ENCODE data around the gene MACF1.
"Not testable (repeated sequence)": the region's sequence is repeated elsewhere in the genome, so short reads cannot be mapped to it uniquely, and the experiment has no call there.

The MACF1 gene

DNA sequence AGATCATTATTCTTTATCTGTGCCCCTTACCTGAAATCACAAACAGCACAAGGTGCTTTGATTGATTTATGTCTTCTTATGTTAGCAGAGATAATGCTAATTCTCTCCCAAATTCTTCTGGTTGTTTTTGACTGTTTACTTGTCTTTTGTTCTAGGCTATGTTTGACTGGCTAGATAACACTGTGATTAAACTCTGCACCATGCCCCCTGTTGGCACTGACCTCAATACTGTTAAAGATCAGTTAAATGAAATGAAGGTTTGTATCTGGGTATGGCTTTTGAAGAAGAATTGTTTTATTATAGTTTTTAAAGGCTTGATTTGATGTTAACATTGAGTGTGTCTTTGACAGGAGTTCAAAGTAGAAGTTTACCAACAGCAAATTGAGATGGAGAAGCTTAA, 237.3 kb downstream of the MACF1 start:
- H3K36me3 ChIP-seq (ENCODE audit: control insufficient read depth, insufficient read depth, low read length) = peaks cover 93% of the 10 kb centered on the region
- no peaks in the 10 kb centered on the region for H3K9me3 ChIP-seq (ENCODE audit: control insufficient read depth, insufficient read depth, low read length)
- no peaks in the 10 kb centered on the region for H3K4me1 ChIP-seq (ENCODE audit: control insufficient read depth, insufficient read depth, low read length)

DNA sequence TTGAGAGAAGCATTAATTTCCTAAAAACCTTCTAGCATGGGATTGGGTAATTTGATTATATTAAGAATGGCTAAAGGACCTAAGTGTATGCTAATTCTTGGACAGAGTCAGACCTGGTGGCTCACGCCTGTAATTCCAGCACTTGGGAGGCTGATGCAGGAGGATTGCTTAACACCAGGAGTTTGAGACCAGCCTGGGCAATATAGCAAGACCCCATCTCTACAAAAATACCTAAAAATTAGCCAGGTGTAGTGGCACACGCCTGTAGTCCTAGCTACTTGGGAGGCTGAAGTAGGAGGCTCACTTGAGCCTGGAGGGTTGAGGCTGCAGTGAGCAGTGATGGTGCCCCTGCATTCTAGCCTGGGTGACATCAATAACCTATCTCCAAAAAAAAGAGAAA, 241.1 kb downstream of the MACF1 start:
- no peak overlapping the region for H3K9ac ChIP-seq (ENCODE audit: low read depth, low read length)
- H3K27ac ChIP-seq (ENCODE audit: low read depth, low read length) = no peak overlapping the region
- H3K4me1 ChIP-seq (ENCODE audit: control insufficient read depth, insufficient read depth, low read length) = no peaks in the 10 kb centered on the region
- peaks cover 93% of the 10 kb centered on the region for H3K36me3 ChIP-seq (ENCODE audit: control insufficient read depth, insufficient read depth, low read length)
- H3K27me3 ChIP-seq (ENCODE audit: control insufficient read depth, insufficient read depth, low read length) = no peaks in the 10 kb centered on the region
- H3K9me3 ChIP-seq (ENCODE audit: control insufficient read depth, insufficient read depth, low read length) = no peaks in the 10 kb centered on the region
- H3K4me3 ChIP-seq (ENCODE audit: low read depth, low read length) = no peak overlapping the region

More for the DNA sequence above, 237.3 kb downstream of the MACF1 start:
- Histone ChIP-seq H3K27me3 (ENCODE audit: control insufficient read depth, insufficient read depth, low read length) (no peaks in the 10 kb centered on the region), H3K4me3 (ENCODE audit: low read depth, low read length) (no peak overlapping the region), H3K27ac (ENCODE audit: low read depth, low read length) (no peak overlapping the region), H3K9ac (ENCODE audit: low read depth, low read length) (no peak overlapping the region)

DNA sequence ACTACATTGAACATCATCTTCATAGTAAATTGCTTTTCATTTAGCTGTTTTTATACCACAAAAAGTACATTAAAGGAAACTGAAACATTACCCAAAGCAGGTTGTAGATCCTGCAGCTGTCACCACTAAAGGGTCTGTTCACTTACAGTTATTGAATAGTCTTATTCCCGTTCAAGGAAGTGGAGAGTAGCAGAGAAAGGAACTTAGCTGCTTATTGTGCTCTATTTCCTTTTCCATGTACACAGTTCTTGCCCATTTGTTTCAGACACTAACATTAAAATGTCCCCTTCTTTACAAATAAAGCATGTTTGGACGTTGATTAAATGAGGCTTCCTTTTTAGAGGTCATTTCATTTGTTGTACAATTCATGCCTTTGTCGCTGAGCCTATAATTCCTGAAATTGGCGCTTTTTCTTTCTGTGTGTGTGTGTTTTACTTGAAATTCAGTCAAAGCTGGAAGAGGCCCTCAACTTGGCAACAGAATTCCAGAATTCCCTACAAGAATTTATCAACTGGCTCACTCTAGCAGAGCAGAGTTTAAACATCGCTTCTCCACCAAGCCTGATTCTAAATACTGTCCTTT, 242.6 kb downstream of the MACF1 start:
- no peak overlapping the region for H3K27ac ChIP-seq (ENCODE audit: low read depth, low read length)
- H3K9me3 ChIP-seq (ENCODE audit: control insufficient read depth, insufficient read depth, low read length) = no peaks in the 10 kb centered on the region
- H3K36me3 ChIP-seq (ENCODE audit: control insufficient read depth, insufficient read depth, low read length) = peaks cover 92% of the 10 kb centered on the region
- H3K4me1 ChIP-seq (ENCODE audit: control insufficient read depth, insufficient read depth, low read length) = no peaks in the 10 kb centered on the region
- H3K27me3 ChIP-seq (ENCODE audit: control insufficient read depth, insufficient read depth, low read length) = no peaks in the 10 kb centered on the region
- H3K9ac ChIP-seq (ENCODE audit: low read depth, low read length) = no peak overlapping the region
- no peak overlapping the region for H3K4me3 ChIP-seq (ENCODE audit: low read depth, low read length)

- not testable (repeated sequence) for H3K9ac ChIP-seq (ENCODE audit: low read depth, low read length); H3K4me3 ChIP-seq (ENCODE audit: low read depth, low read length); H3K4me1 ChIP-seq (ENCODE audit: control insufficient read depth, insufficient read depth, low read length); H3K9me3 ChIP-seq (ENCODE audit: control insufficient read depth, insufficient read depth, low read length); H3K27ac ChIP-seq (ENCODE audit: low read depth, low read length); H3K27me3 ChIP-seq (ENCODE audit: control insufficient read depth, insufficient read depth, low read length)
- peaks cover 94% of the 10 kb centered on the region for H3K36me3 ChIP-seq (ENCODE audit: control insufficient read depth, insufficient read depth, low read length)
Measured at GRCh38 chr1:39450041-39450440, 245.5 kb downstream of the MACF1 start.

- H3K27ac ChIP-seq (ENCODE audit: low read depth, low read length) = no peak overlapping the region
- peaks cover 94% of the 10 kb centered on the region for H3K36me3 ChIP-seq (ENCODE audit: control insufficient read depth, insufficient read depth, low read length)
- H3K4me1 ChIP-seq (ENCODE audit: control insufficient read depth, insufficient read depth, low read length) = no peaks in the 10 kb centered on the region
- H3K4me3 ChIP-seq (ENCODE audit: low read depth, low read length) = no peak overlapping the region
- H3K9ac ChIP-seq (ENCODE audit: low read depth, low read length) = no peak overlapping the region
- no peaks in the 10 kb centered on the region for H3K27me3 ChIP-seq (ENCODE audit: control insufficient read depth, insufficient read depth, low read length)
- H3K9me3 ChIP-seq (ENCODE audit: control insufficient read depth, insufficient read depth, low read length) = no peaks in the 10 kb centered on the region
Measured at GRCh38 chr1:39450956-39451606, 246.6 kb downstream of the MACF1 start.

DNA sequence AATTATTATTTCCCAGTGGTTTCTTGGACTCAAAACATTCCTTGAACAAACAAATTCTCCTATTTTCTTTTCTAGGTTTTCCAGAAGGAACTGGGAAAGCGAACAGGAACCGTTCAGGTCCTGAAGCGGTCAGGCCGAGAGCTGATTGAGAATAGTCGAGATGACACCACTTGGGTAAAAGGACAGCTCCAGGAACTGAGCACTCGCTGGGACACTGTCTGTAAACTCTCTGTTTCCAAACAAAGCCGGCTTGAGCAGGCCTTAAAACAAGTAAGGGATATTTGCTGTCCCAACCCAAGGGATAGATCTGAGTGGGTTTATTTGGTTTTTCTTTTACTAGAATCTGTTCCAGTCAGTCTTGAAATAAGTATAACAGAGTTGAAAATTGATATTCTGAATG, 247.6 kb downstream of the MACF1 start:
- Histone ChIP-seq H3K4me3 (ENCODE audit: low read depth, low read length) (no peak overlapping the region), H3K36me3 (ENCODE audit: control insufficient read depth, insufficient read depth, low read length) (peaks cover 94% of the 10 kb centered on the region), H3K27ac (ENCODE audit: low read depth, low read length) (no peak overlapping the region), H3K27me3 (ENCODE audit: control insufficient read depth, insufficient read depth, low read length) (no peaks in the 10 kb centered on the region), H3K9me3 (ENCODE audit: control insufficient read depth, insufficient read depth, low read length) (no peaks in the 10 kb centered on the region), H3K9ac (ENCODE audit: low read depth, low read length) (no peak overlapping the region), H3K4me1 (ENCODE audit: control insufficient read depth, insufficient read depth, low read length) (no peaks in the 10 kb centered on the region)

DNA sequence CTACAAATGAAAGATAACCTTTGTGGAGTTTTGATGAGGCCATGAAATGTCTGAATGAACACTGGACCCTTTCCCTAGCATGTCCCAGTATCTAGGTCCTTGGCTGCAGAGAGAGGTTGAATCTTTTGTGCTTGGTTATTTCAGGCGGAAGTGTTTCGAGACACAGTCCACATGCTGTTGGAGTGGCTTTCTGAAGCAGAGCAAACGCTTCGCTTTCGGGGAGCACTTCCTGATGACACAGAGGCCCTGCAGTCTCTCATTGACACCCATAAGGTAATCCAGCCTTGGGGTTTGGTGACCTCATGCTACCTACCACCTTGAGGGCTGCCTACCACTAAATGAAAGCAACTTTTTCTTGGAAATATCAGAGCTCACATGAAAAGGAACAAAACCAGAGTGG, 248.0 kb downstream of the MACF1 start:
- no peak overlapping the region for H3K9ac ChIP-seq (ENCODE audit: low read depth, low read length)
- no peak overlapping the region for H3K4me3 ChIP-seq (ENCODE audit: low read depth, low read length)
- no peaks in the 10 kb centered on the region for H3K4me1 ChIP-seq (ENCODE audit: control insufficient read depth, insufficient read depth, low read length)
- H3K27ac ChIP-seq (ENCODE audit: low read depth, low read length) = no peak overlapping the region
- no peaks in the 10 kb centered on the region for H3K9me3 ChIP-seq (ENCODE audit: control insufficient read depth, insufficient read depth, low read length)
- H3K27me3 ChIP-seq (ENCODE audit: control insufficient read depth, insufficient read depth, low read length) = no peaks in the 10 kb centered on the region
- H3K36me3 ChIP-seq (ENCODE audit: control insufficient read depth, insufficient read depth, low read length) = peaks cover 94% of the 10 kb centered on the region

GRCh38 chr1:39453603-39454002, 249.1 kb downstream of the MACF1 start:
- H3K4me3 ChIP-seq (ENCODE audit: low read depth, low read length) = no peak overlapping the region
- no peaks in the 10 kb centered on the region for H3K9me3 ChIP-seq (ENCODE audit: control insufficient read depth, insufficient read depth, low read length)
- H3K4me1 ChIP-seq (ENCODE audit: control insufficient read depth, insufficient read depth, low read length) = no peaks in the 10 kb centered on the region
- H3K27me3 ChIP-seq (ENCODE audit: control insufficient read depth, insufficient read depth, low read length) = no peaks in the 10 kb centered on the region
- H3K9ac ChIP-seq (ENCODE audit: low read depth, low read length) = no peak overlapping the region
- no peak overlapping the region for H3K27ac ChIP-seq (ENCODE audit: low read depth, low read length)
- H3K36me3 ChIP-seq (ENCODE audit: control insufficient read depth, insufficient read depth, low read length) = peaks cover 94% of the 10 kb centered on the region

DNA sequence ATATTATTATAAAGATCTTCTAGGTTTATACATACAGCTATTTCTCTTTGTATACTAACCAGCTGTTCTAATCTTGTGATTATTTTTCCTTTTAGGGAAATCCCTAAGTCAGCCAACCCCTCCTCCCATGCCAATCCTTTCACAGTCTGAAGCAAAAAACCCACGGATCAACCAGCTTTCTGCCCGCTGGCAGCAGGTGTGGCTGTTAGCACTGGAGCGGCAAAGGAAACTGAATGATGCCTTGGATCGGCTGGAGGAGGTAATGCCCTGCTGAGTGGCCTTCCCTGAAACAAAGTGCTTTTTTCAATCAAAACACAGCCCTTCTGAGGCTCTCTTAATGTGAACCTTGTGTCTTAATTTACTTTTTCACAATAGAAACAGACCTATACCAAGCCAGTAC, 254.5 kb downstream of the MACF1 start:
- Histone ChIP-seq H3K4me3 (ENCODE audit: low read depth, low read length) (no peak overlapping the region), H3K27me3 (ENCODE audit: control insufficient read depth, insufficient read depth, low read length) (no peaks in the 10 kb centered on the region), H3K4me1 (ENCODE audit: control insufficient read depth, insufficient read depth, low read length) (no peaks in the 10 kb centered on the region), H3K36me3 (ENCODE audit: control insufficient read depth, insufficient read depth, low read length) (peaks cover 98% of the 10 kb centered on the region), H3K27ac (ENCODE audit: low read depth, low read length) (no peak overlapping the region), H3K9ac (ENCODE audit: low read depth, low read length) (no peak overlapping the region), H3K9me3 (ENCODE audit: control insufficient read depth, insufficient read depth, low read length) (no peaks in the 10 kb centered on the region)

DNA sequence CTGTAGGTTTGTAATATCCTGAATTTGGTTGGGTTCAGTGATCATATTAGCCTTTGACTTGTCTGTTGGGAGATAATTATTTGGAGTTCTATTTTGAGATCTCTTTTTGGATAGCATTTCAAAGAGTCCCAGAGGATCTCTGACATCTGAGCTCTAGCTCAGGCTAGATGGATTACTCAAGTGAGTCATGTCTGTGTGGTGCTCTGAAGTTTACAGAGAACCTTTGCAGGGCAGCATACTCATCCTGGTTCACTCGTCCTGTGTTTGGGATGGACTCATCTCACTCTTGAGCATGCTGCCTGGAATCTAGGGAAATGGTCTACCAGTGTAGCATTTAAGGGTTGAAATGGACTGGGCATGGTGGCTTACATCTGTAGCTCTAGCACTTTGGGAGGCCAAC, 257.6 kb downstream of the MACF1 start:
- Histone ChIP-seq H3K27ac (ENCODE audit: low read depth, low read length) (no peak overlapping the region), H3K36me3 (ENCODE audit: control insufficient read depth, insufficient read depth, low read length) (peaks cover 98% of the 10 kb centered on the region), H3K4me3 (ENCODE audit: low read depth, low read length) (no peak overlapping the region), H3K9ac (ENCODE audit: low read depth, low read length) (no peak overlapping the region), H3K4me1 (ENCODE audit: control insufficient read depth, insufficient read depth, low read length) (no peaks in the 10 kb centered on the region), H3K9me3 (ENCODE audit: control insufficient read depth, insufficient read depth, low read length) (no peaks in the 10 kb centered on the region), H3K27me3 (ENCODE audit: control insufficient read depth, insufficient read depth, low read length) (no peaks in the 10 kb centered on the region)

DNA sequence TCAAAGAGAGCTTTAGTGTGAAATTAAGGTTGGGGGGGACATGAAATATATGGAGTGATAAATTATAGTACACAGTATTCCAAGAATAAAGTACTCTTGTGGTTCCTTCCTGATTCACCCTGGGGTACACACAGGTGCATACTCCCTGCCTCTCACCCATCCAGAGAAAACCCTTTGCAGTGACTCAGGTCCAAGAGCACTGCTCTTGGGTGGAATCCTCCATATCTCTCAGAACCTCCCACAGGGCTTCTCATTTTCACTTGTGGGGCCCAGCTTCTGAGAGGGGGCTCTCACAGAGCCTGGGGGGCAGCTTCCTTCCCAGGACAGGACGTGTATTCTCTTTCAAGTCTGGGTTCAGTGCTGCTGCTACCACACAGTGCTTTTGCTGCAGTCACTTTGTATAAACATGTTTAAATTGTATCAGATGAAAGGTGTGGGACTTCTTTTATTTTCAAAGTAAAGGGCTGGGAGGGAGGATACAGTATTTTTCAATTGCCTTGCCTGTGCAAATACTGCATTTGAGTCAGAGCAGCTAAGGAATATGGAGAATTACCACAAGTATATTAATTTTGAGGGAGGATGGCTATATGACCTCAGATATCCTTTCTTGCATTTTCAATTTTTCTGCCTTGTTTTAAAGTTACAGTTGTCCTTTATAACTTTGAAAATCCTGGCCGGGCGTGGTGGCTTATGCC, 262.1 kb downstream of the MACF1 start:
- Histone ChIP-seq H3K4me3 (ENCODE audit: low read depth, low read length) (no peak overlapping the region), H3K9ac (ENCODE audit: low read depth, low read length) (no peak overlapping the region), H3K27me3 (ENCODE audit: control insufficient read depth, insufficient read depth, low read length) (no peaks in the 10 kb centered on the region), H3K36me3 (ENCODE audit: control insufficient read depth, insufficient read depth, low read length) (peaks cover 99% of the 10 kb centered on the region), H3K4me1 (ENCODE audit: control insufficient read depth, insufficient read depth, low read length) (no peaks in the 10 kb centered on the region), H3K27ac (ENCODE audit: low read depth, low read length) (no peak overlapping the region), H3K9me3 (ENCODE audit: control insufficient read depth, insufficient read depth, low read length) (no peaks in the 10 kb centered on the region)
